CD4-positive, CD25-positive, alpha-beta regulatory T cell (primary cell): ENCODE data around the gene RNU11. TPM values are rescaled to one million over a fixed set of nuclear protein-coding genes. Genes with fewer than 3 reads are reported as not detected.
"Not testable (repeated sequence)": the region's sequence is repeated elsewhere in the genome, so short reads cannot be mapped to it uniquely, and the experiment has no call there.

Experiments used
- ATAC-seq, 2 donors: fragments of 150-1000 bp; cut with Tn5 transposase; one replicate each; pipeline ENCODE4 v1.10.0; 2021; ENCODE audit warnings: low read depth in 2 of 2, moderate number of reproducible peaks in 2 of 2, moderate library complexity in 1 of 2
- DNase-seq, 3 donors: peaks; one replicate each; pipeline versions ENCODE4 v3.0.0 to v3.0.0-alpha.2; 2012 to 2022; ENCODE audit warnings: mixed read lengths in 1 of 3
- H3K27ac ChIP-seq: one replicate; pipeline ENCODE4 v1.7.0; 2013; ENCODE audit warnings: mild to moderate bottlenecking, low read length; ENCODE audit not compliant: insufficient read depth, poor library complexity, severe bottlenecking
- H3K27me3 ChIP-seq: one replicate; pipeline ENCODE4 v1.7.0; 2013; ENCODE audit warnings: low read length; ENCODE audit not compliant: control insufficient read depth, insufficient read depth
- H3K36me3 ChIP-seq: one replicate; pipeline ENCODE4 v1.7.0; 2013; ENCODE audit warnings: mild to moderate bottlenecking, low read length, moderate library complexity; ENCODE audit not compliant: control insufficient read depth, insufficient read depth
- H3K4me1 ChIP-seq: 2 replicates; pipeline ENCODE4 v1.7.0; 2013; ENCODE audit warnings: mild to moderate bottlenecking, low read length; ENCODE audit not compliant: insufficient read depth, control insufficient read depth, poor library complexity, severe bottlenecking
- H3K4me3 ChIP-seq: one replicate; pipeline ENCODE4 v1.7.0; 2013; ENCODE audit warnings: low read depth, mild to moderate bottlenecking, low read length, moderate library complexity
- H3K9me3 ChIP-seq, 2 experiments: 1 replicate in 1 of 2; 2 replicates in 1 of 2; pipeline ENCODE4 v1.7.0; 2013; ENCODE audit warnings: low read length in 2 of 2, mild to moderate bottlenecking in 1 of 2, moderate library complexity in 1 of 2; ENCODE audit not compliant: control insufficient read depth in 2 of 2
- H3K27ac Mint-ChIP-seq, 3 donors: one replicate each; pipeline ENCODE4 v1.8.0; 2020 to 2022; ENCODE audit warnings: mild to moderate bottlenecking in 3 of 3, mixed read lengths in 3 of 3, moderate library complexity in 2 of 3
- H3K27me3 Mint-ChIP-seq: one replicate; pipeline ENCODE4 v1.8.0; 2022; ENCODE audit warnings: mild to moderate bottlenecking, mixed read lengths
- H3K36me3 Mint-ChIP-seq: one replicate; pipeline ENCODE4 v1.8.0; 2020; ENCODE audit warnings: mixed read lengths
- H3K4me1 Mint-ChIP-seq, 4 donors: one replicate each; pipeline ENCODE4 v1.8.0; 2020 to 2022; ENCODE audit warnings: mixed read lengths in 4 of 4, mild to moderate bottlenecking in 1 of 4
- H3K4me3 Mint-ChIP-seq, 4 donors: one replicate each; pipeline ENCODE4 v1.8.0; 2020 to 2022; ENCODE audit warnings: mild to moderate bottlenecking in 4 of 4, mixed read lengths in 4 of 4, moderate library complexity in 3 of 4
- H3K9me3 Mint-ChIP-seq, 7 donors: one replicate each; pipeline ENCODE4 v1.8.0; 2020 to 2022; ENCODE audit warnings: mixed read lengths in 7 of 7, mild to moderate bottlenecking in 3 of 7, moderate library complexity in 2 of 7
- polyA plus RNA-seq, 4 donors: library from polyadenylated mRNA; unstranded; fragments of 300-500 nt; fragmentation: Illumina TruSeq; gene quantifications; one replicate each; pipeline ENCODE4 v1.2.3, GENCODE V29; 2021
- total RNA-seq: library from RNA; stranded (reverse); gene quantifications from one replicate; pipeline ENCODE4 v1.2.3, GENCODE V29; 2022

The RNU11 gene
- total and polyA plus RNA-seq, 5 donors from 2014 or later = not detected

DNA sequence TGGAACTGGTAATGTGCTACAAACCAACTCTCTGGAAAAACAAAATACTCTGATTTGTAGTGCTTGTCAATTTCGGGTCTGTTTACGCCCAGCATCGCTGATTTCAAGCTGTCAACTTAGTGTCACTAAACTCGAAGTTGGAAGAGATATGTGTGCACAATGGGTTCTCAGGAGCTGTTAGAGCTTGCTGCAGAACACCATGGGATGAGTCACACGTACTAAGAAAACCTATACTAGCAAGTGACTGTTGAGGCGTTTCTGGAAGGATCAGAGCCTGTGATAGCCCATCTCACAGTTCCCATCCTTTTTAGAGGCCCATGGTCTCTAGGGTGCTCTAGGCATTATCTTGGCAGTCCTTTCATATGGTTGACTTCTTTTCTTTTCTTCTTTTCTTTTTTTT lies 34.4 kb downstream of the RNU11 start:
- DNase-seq (no peak), ATAC-seq (no peak)
- no peak overlapping the region for H3K27ac ChIP-seq
- Mint-ChIP-seq H3K4me3 (no peak overlapping the region), H3K27ac (no peak overlapping the region), H3K27me3 (no peaks in the 10 kb centered on the region), H3K36me3 (peaks cover 10% of the 10 kb centered on the region), H3K4me1 (peaks cover 7 to 14% (median 11%) of the 10 kb centered on the region in 4 donors), H3K9me3 (peaks cover 0 to 2% (median 0%) of the 10 kb centered on the region in 7 donors)
- H3K27me3 ChIP-seq = no peaks in the 10 kb centered on the region
- H3K36me3 ChIP-seq = peaks cover 40% of the 10 kb centered on the region
- no peaks in the 10 kb centered on the region for H3K4me1 ChIP-seq
- H3K4me3 ChIP-seq = no peak overlapping the region
- no peaks in the 10 kb centered on the region for H3K9me3 ChIP-seq

- ATAC-seq = no peak
- no peaks in the 10 kb centered on the region for H3K4me1 ChIP-seq
- H3K4me3 Mint-ChIP-seq = no peak overlapping the region
- H3K27ac Mint-ChIP-seq = no peak overlapping the region
- peaks cover 43% of the 10 kb centered on the region for H3K36me3 ChIP-seq
- H3K27me3 ChIP-seq = no peaks in the 10 kb centered on the region
- no peaks in the 10 kb centered on the region for H3K27me3 Mint-ChIP-seq
- peaks cover 7 to 14% (median 11%) of the 10 kb centered on the region in 4 donors for H3K4me1 Mint-ChIP-seq
- H3K9me3 Mint-ChIP-seq = peaks cover 0 to 2% (median 0%) of the 10 kb centered on the region in 7 donors
- no peak for DNase-seq
- H3K9me3 ChIP-seq = no peaks in the 10 kb centered on the region
- no peak overlapping the region for H3K4me3 ChIP-seq
- H3K27ac ChIP-seq = no peak overlapping the region
- H3K36me3 Mint-ChIP-seq = peaks cover 13% of the 10 kb centered on the region
These were observed 36.5 kb downstream of the RNU11 start for GRCh38 chr1:28684937-28685336.

- H3K4me3 Mint-ChIP-seq, H3K27me3 Mint-ChIP-seq, H3K9me3 Mint-ChIP-seq, DNase-seq, H3K27ac Mint-ChIP-seq, ATAC-seq, H3K27ac ChIP-seq, H3K4me1 ChIP-seq, H3K27me3 ChIP-seq, H3K4me3 ChIP-seq, H3K9me3 ChIP-seq: not testable (repeated sequence)
- Mint-ChIP-seq H3K36me3 (peaks cover 18% of the 10 kb centered on the region), H3K4me1 (peaks cover 0 to 12% (median 5%) of the 10 kb centered on the region in 4 donors)
- H3K36me3 ChIP-seq = peaks cover 34% of the 10 kb centered on the region
These were observed 43.2 kb downstream of the RNU11 start for GRCh38 chr1:28691627-28692026.

Other genes with a start within 250 kb of the RNU11 start
- gene RCC1, start 142.6 kb upstream of the RNU11 start, total RNA-seq = 9.7 TPM
- 10 to 100 TPM in 3 of 4 donors, 1 to 10 TPM in 1; 8.2 to 16.4 (median 12.6) TPM for gene RCC1, start 142.6 kb upstream of the RNU11 start, polyA plus RNA-seq
- gene TRNAU1AP, start 95.5 kb upstream of the RNU11 start, total RNA-seq = 29.8 TPM
- gene TRNAU1AP, start 95.5 kb upstream of the RNU11 start, polyA plus RNA-seq = 10 to 100 TPM; 28.9 to 48.2 (median 39.4) TPM
- gene RAB42, start 56.3 kb upstream of the RNU11 start, total RNA-seq = not detected
- gene RAB42, start 56.3 kb upstream of the RNU11 start, polyA plus RNA-seq = not detected
- gene TAF12, start 5.5 kb upstream of the RNU11 start, total RNA-seq = 20.7 TPM
- 10 to 100 TPM; 44.7 to 52.0 (median 48.9) TPM for gene TAF12, start 5.5 kb upstream of the RNU11 start, polyA plus RNA-seq
- 14.7 TPM for gene GMEB1, start 20.2 kb downstream of the RNU11 start, total RNA-seq
- 10 to 100 TPM; 14.8 to 18.1 (median 16.9) TPM for gene GMEB1, start 20.2 kb downstream of the RNU11 start, polyA plus RNA-seq
- gene YTHDF2, start 88.3 kb downstream of the RNU11 start, total RNA-seq = 81.9 TPM
- gene YTHDF2, start 88.3 kb downstream of the RNU11 start, polyA plus RNA-seq = 100 to 1,000 TPM; 107 to 145 (median 132) TPM
- not detected for gene OPRD1, start 163.6 kb downstream of the RNU11 start, total RNA-seq
- gene OPRD1, start 163.6 kb downstream of the RNU11 start, polyA plus RNA-seq = under 1 TPM in 1 of 4 donors, not detected in 3; 0.02 TPM